NCI-H2029 treated with DMSO at 0.1 percent for 48 hours (cell line): Measurements from ENCODE around the gene RRM1.
"Not testable (repeated sequence)": the region's sequence is repeated elsewhere in the genome, so short reads cannot be mapped to it uniquely, and the experiment has no call there.

Experiments
- DNase-seq: peaks from one replicate; lab custom pipeline; 2025; lab: John Stamatoyannopoulos, UW

RRM1 gene

GRCh38 chr11:4094348-4095291 is at the start of gene RRM1:
Gene RRM1, plus strand, starts transcription at chr11:4094799. Its CDS starts 214 bp downstream, at chr11:4095013.
- DNase-seq = peak; percentile 87

DNA sequence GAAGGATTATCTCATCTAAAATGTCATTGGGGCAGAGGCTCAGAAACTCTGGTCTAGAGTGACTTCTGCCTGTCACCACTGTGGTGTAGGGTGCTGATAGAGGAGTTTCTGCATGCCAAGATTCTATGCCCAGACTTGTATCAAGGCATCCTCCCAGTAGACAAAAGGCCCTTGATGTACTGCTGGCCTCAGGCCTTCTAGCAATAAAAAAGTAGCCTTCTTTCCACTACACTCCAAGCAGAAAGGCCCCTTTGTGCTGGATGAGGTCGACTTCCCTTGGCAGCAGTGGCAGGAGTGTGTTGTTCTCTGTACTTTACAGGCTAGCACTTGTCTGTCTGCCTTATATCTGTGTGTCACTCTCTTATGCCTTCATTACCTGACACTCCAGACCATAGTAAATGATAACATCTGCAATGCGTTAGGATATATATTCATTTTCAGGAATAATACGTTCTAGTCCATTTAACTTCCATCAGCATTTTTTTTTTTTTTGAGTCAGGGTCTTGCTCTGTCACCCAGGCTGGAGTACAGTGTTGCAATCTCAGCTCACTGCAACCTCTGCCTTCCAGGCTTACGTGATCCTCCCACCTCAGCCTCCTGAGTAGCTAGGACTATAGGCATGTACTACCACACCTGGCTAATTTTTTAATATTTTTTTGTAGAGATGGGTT is 49.5 kb upstream of the RRM1 start:
- no peak for DNase-seq

DNA sequence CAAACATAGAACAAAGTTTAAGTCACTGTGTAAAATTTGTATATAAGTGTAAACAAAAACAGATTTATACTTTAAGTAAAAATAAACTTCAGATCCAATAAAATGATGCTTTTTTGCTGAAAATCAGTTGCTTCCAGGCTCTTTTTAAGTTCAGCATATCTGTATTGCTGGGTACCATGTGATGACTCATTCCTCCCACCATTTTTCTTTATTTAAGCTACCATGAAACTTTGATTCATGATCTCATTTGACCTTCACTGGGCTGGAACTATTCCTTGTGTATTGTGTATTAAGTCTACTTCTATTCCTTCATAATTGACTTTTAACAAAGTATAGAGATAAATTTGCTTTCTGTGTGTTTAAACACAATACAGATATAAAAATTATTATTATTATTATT is 46.3 kb upstream of the RRM1 start:
- DNase-seq = no peak

- no peak for DNase-seq
These were observed 45.6 kb upstream of the RRM1 start for GRCh38 chr11:4049006-4049405.

- DNase-seq = no peak
These were observed 44.5 kb upstream of the RRM1 start for GRCh38 chr11:4050138-4050537.

DNA sequence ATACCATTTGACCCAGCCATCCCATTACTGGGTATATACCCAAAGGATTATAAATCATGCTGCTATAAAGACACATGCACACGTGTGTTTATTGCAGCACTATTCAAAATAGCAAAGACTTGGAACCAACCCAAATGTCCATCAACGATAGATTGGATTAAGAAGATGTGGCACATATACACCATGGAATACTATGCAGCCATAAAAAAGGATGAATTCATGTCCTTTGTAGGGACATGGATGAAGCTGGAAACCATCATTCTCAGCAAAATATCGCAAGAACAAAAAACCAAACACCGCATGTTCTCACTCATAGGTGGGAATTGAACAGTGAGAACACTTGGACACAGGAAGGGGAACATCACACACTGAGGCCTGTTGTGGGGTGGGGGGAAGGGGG is 41.4 kb upstream of the RRM1 start:
- not testable (repeated sequence) for DNase-seq

DNA sequence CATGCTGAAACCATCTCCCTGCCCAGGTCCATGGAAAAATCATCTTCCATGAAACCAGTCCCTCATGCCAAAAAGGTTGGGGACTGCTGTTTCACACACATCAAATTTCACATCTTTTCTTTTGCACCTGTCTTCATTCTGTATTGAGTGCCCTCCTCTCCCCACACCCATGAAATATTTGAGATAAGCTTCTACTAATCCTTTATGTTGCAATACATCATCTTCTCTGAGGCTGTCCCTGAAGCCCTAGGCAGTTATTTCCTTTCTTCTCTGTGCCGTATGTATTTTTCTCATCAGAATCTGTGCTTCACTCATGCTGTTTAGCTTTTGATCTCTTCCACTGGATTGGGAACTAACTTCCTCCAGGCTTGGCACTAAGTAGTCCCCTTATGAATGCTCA is 40.0 kb upstream of the RRM1 start:
- DNase-seq = no peak

- no peak for DNase-seq
These were observed 35.2 kb upstream of the RRM1 start for GRCh38 chr11:4059424-4059823.

DNA sequence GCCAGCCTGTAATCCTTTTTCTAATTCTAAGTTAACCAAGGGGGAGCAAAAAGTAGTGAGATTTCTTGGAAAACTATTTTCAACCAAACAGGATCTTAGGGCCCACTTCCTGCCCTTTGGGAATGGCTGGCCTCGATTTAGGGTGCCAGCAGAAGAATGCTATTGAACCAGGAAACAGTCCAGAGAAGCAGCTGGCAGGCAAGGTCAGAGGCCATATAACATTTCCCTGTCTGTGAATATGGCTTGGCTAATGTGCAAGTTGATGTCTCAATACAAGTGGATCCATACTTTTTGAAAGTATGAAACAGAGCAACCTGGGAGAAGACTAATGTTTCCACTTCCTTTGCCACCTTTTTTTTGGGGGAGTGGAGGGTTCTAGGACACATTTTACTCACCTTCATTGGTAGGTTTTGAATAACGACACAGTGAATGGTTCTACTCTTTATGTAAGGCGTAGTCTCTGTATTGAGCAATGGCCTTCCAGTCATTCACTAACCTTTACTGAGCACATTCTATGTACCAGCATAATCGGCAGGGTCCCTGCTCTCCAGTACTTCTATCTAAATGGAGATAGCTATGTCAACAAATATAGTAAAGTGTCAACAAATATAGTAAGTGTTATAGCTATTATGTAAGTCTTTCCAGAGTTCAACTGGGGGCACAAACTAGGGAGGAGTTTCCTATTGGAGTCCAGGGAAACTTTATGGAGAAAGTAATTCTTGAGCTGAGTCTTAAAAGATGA is 34.2 kb upstream of the RRM1 start:
- no peak for DNase-seq

DNA sequence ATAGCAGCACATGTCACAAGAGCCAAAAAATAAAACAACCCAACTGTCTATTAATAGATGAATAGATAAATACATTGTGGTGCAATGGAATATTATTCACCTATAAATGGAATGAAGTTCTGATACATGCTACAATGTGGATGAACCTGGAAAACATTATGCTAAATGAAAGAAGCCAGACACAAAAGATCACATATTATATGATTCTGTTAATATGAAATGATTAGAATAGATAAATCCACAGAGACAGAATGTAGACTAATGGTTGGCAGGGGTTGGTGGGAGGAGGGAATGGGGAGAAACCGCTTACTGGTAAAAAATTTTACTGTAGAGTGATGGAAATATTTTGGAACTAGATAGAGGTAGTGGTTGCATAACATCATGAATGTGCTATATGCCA is 32.9 kb upstream of the RRM1 start:
- no peak for DNase-seq

DNA sequence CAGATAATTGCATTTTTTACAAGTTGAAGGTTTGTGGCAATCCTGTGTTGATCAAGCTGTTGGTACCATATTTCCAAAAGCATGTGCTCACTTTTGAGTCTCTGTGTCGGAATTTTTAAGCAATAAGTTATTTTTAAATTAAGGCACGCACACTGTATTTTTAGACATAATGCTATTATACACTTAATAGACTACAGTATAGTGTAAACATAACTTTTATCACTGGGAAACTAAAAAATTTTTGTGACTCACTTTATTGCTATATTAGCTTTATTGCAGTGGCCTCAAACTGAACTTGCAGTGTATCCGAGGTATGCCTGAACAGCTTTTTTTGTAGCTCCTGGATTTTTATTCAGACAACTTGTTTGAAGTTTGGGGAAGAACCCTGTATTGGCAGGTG is 31.3 kb upstream of the RRM1 start:
- no peak for DNase-seq

GRCh38 chr11:4064278-4064955 is 30.2 kb upstream of the RRM1 start:
- DNase-seq = no peak

- DNase-seq = no peak
These were observed 29.5 kb upstream of the RRM1 start for GRCh38 chr11:4065086-4065485.

DNA sequence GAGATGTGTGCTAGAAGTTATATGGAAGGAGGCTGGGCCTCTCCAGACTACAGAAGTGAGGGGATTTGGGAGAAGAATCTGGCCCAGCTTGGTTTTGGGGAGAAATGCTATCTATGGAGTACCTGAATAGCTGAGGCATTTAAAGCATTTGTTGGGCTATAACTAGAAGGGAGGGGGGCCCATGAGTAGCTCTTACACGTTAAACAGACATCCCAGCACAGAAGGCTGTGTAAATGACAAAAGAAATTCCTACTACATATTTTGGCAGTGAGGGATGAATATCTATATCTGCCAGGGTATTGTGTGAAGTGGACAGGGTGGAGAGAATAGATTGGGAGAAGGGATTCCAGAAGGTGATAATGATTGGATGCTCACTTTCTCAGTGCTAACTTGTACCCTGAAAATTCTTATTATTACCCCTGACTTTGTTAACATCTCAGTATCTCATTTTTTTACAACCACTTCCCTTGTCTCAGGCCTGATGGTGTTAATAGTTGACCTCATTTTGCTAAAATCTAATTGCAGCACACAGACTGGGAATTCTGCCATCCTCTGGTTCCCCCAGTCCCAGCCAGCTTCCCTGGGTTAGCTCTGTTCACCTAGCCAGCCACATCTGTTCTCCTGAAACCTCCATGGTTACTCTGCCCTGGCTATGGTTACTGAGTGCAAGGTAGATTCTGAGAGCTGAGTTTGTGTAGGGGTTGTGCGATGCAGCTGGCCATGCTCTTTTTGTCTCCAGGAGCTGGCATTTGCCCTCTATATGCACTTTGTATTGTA is 28.8 kb upstream of the RRM1 start:
- no peak for DNase-seq

- no peak for DNase-seq
These were observed 27.7 kb upstream of the RRM1 start for GRCh38 chr11:4066910-4067309.

DNA sequence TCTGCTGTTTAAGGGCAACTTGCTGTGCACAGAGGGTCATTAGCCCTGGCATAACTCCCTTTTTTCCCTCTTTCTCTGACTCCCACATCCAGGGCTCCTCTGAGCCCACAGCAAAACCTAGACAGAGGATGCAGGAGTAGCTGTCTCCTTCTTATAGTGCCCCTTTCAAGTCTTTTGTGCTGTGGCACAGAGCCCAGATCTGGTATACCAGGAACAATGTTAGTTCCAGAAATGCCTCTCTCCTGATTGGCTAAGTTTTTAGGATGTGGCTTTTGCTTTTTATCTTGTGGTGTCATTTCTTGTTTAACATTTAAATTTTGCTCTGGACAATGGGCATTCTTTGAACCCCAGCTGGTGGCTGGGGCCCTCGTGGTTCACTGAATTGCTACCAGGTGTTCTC is 25.6 kb upstream of the RRM1 start:
- DNase-seq = no peak

- DNase-seq = no peak
These were observed 23.3 kb upstream of the RRM1 start for GRCh38 chr11:4071325-4071724.

DNA sequence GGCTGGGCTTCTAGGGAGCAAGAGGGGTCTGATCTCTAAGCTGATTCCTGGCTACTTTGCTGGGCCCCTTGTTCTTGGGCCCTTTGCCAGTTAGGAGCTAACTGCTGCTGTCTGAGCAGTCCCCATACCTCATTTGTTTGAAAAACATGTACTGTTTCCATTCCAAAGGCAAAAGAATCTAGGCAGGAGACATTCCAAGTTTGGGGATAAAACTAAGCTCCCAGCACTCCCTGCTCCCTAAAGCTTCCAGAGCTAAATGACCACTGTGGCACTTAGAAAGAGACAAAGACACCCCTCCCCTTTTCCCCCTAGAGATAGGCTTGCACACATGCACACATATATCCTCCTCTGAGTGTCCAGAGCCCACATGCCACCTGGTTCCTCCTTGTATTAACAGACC is 22.7 kb upstream of the RRM1 start:
- no peak for DNase-seq

GRCh38 chr11:4072668-4073285 is 21.8 kb upstream of the RRM1 start:
- DNase-seq = peak; percentile 90

DNA sequence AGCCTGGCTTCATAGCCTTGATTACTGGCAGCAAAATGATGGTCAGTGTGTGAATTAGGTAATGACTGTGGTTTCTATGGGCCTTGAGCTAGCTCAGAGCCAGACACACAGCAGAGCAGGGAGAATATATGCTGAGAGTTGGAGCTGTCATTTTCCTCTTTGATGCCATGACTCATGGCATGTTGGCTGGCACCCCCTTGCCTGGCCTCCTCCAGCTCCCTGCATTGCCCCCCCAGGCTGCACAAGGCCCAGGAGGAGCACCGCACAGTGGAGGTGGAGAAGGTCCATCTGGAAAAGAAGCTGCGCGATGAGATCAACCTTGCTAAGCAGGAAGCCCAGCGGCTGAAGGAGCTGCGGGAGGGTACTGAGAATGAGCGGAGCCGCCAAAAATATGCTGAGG is 20.3 kb upstream of the RRM1 start:
- no peak for DNase-seq

GRCh38 chr11:4076774-4077173 is 17.8 kb upstream of the RRM1 start:
- no peak for DNase-seq
